K562 (cell line): ENCODE data around the gene PCBP3. TPM values are rescaled to one million over a fixed set of nuclear protein-coding genes. Genes with fewer than 3 reads are reported as not detected.

ENCODE experiments used
- ATAC-seq: fragments of 200-7000 bp; cut with Tn5 transposase; 3 replicates; pipeline ENCODE4 v1.9.1; 2020; ENCODE audit warnings: moderate library complexity
- BruUV-seq: library from RNA; stranded (reverse); fragments of 400-500 nt; replicated peaks from 2 replicates; lab custom pipeline; 2021; lab: Mats Ljungman, UMichigan
- CTCF ChIA-PET: fragments of 300-600 bp; formaldehyde crosslinking; extraction: SDS; loops from one replicate; lab custom pipeline; 2021; ENCODE audit warnings: low intra/inter-chr PET ratio; lab: Yijun Ruan, JAX
- POLR2A ChIA-PET: fragments of 300-600, 350-650 bp; sonication (Branson Sonifier 250); formaldehyde crosslinking; extraction: SDS; loops from one replicate; lab custom pipeline; 2021; ENCODE audit warnings: antibody characterized with exemption, inconsistent platforms; lab: Yijun Ruan, JAX
- DNase-seq, 4 experiments: peaks; one replicate each; pipeline versions ENCODE4 v3.0.0 to v3.0.0-alpha.2; 2011 to 2018; ENCODE audit warnings: low spot score in 3 of 4, mixed read lengths in 3 of 4; ENCODE audit errors: extremely low read depth in 1 of 4
- FAIRE-seq: peaks from 2 replicates; lab custom pipeline; 2011; peaks lifted over from hg19 to GRCh38; lab: Jason Lieb, UNC
- H2AFZ ChIP-seq: 2 replicates; pipeline ENCODE4 v1.6.0; 2011; ENCODE audit warnings: low read depth, low read length, control low read depth, inconsistent platforms
- H3K27ac ChIP-seq: fragments of 200-600 bp; 3 replicates; pipeline ENCODE4 v1.8.0; 2011; ENCODE audit warnings: low read depth, mild to moderate bottlenecking, control low read depth, inconsistent platforms, low read length, moderate library complexity, mixed read lengths; ENCODE audit errors: extremely low read depth
- H3K27me3 ChIP-seq, 2 experiments: fragments of 300-600 bp in 1 of 2; 2 replicates in 1 of 2; 3 replicates in 1 of 2; pipeline versions ENCODE4 v1.6.0 to v1.8.0; 2011; ENCODE audit warnings: inconsistent platforms in 2 of 2, low read length in 2 of 2, mild to moderate bottlenecking in 1 of 2, mixed read lengths in 1 of 2, moderate library complexity in 1 of 2; ENCODE audit not compliant: control insufficient read depth in 2 of 2, insufficient read depth in 2 of 2
- H3K36me3 ChIP-seq: fragments of 300-600 bp; 3 replicates; pipeline ENCODE4 v1.8.0; 2011; ENCODE audit warnings: mild to moderate bottlenecking, low read length, inconsistent platforms; ENCODE audit not compliant: control insufficient read depth, insufficient read depth
- H3K4me1 ChIP-seq, 2 experiments: fragments of 200-600 bp in 1 of 2; replicated peaks in 1 of 2; 2 replicates in 1 of 2; 3 replicates in 1 of 2; pipeline versions ENCODE4 v1.5.1 to v1.8.0; 2011; ENCODE audit warnings: inconsistent platforms in 2 of 2, low read length in 2 of 2, mild to moderate bottlenecking in 1 of 2, mixed read lengths in 1 of 2, moderate library complexity in 1 of 2; ENCODE audit not compliant: control insufficient read depth in 2 of 2, insufficient read depth in 2 of 2
- H3K4me2 ChIP-seq: 2 replicates; pipeline ENCODE4 v1.6.1; 2011; ENCODE audit warnings: low read length, control low read depth, inconsistent platforms, mixed read lengths; ENCODE audit not compliant: insufficient read depth
- H3K4me3 ChIP-seq: fragments of 200-600 bp; sonication (generic), shearing (Covaris generic); 2 replicates; pipeline ENCODE4 v1.5.1; 2016; ENCODE audit warnings: control low read depth, inconsistent platforms
- H3K79me2 ChIP-seq: fragments of 200-600 bp; 3 replicates; pipeline ENCODE4 v1.8.0; 2011; ENCODE audit warnings: low read length, inconsistent platforms; ENCODE audit not compliant: control insufficient read depth, insufficient read depth
- H3K9ac ChIP-seq, 2 experiments: 2 replicates each; pipeline versions ENCODE4 v1.6.0 to v1.6.1; 2011; ENCODE audit warnings: low read depth in 2 of 2, low read length in 2 of 2, control low read depth in 1 of 2, inconsistent platforms in 1 of 2, mild to moderate bottlenecking in 1 of 2, mixed read lengths in 1 of 2; ENCODE audit not compliant: insufficient read depth in 1 of 2
- H3K9me1 ChIP-seq: one replicate; pipeline ENCODE4 v1.6.0; 2011; ENCODE audit warnings: inconsistent platforms, mild to moderate bottlenecking, low read length, moderate library complexity; ENCODE audit not compliant: control insufficient read depth, insufficient read depth
- H3K9me3 ChIP-seq: replicated peaks from 2 replicates; pipeline ENCODE4 v1.5.1; 2011; ENCODE audit warnings: low read depth, low read length, inconsistent platforms; ENCODE audit not compliant: control insufficient read depth, insufficient read depth
- H4K20me1 ChIP-seq: replicated peaks from 2 replicates; pipeline ENCODE4 v1.6.1; 2011; ENCODE audit warnings: low read length, inconsistent platforms, mixed read lengths; ENCODE audit not compliant: control insufficient read depth, insufficient read depth
- ASH1L ChIP-seq: fragments of 450-650 bp; IDR thresholded peaks from 2 replicates; pipeline ENCODE4 v1.6.1; 2018; ENCODE audit warnings: borderline replicate concordance, mild to moderate bottlenecking, low read depth; ENCODE audit not compliant: partially characterized antibody
- ATF6 ChIP-seq: sonication (generic); formaldehyde crosslinking; IDR thresholded peaks from 2 replicates; pipeline ENCODE4 v1.4.0; 2020; ENCODE audit warnings: mild to moderate bottlenecking, missing genetic modification reagents
- CHD4 ChIP-seq: fragments of 200-600 bp; sonication (generic); IDR thresholded peaks from 3 replicates; pipeline ENCODE4 v1.6.1; 2012; ENCODE audit warnings: low read depth, mild to moderate bottlenecking, mixed read lengths, low read length, inconsistent platforms; ENCODE audit not compliant: insufficient read depth, insufficient replicate concordance, poor library complexity, severe bottlenecking
- HDAC6 ChIP-seq: IDR thresholded peaks from 2 replicates; pipeline ENCODE4 v1.6.1; 2012; ENCODE audit warnings: low read depth, mild to moderate bottlenecking, control low read depth, inconsistent platforms, low read length, moderate library complexity
- LARP7 ChIP-seq: fragments of 450-650 bp; IDR thresholded peaks from 2 replicates; pipeline ENCODE4 v1.6.1; 2016
- MED1 ChIP-seq: sonication (generic); formaldehyde crosslinking; IDR thresholded peaks from 2 replicates; pipeline ENCODE4 v1.8.1; 2023; ENCODE audit warnings: missing genetic modification reagents, borderline replicate concordance
- MLLT1 ChIP-seq, 2 experiments: fragments of 450-650 bp; IDR thresholded peaks; 2 replicates each; pipeline ENCODE4 v1.6.1; 2016
- MTA3 ChIP-seq: fragments of 450-650 bp; formaldehyde crosslinking; IDR thresholded peaks from 2 replicates; pipeline ENCODE4 v1.6.1; 2017; ENCODE audit warnings: mild to moderate bottlenecking, borderline replicate concordance
- SMARCC2 ChIP-seq: fragments of 450-650 bp; IDR thresholded peaks from 2 replicates; pipeline ENCODE4 v1.6.1; 2017; ENCODE audit warnings: antibody characterized with exemption, moderate library complexity, mild to moderate bottlenecking, low read depth
- TAF9B ChIP-seq: fragments of 450-650 bp; IDR thresholded peaks from 2 replicates; pipeline ENCODE4 v1.6.1; 2018; ENCODE audit warnings: mild to moderate bottlenecking; ENCODE audit not compliant: partially characterized antibody
- TGIF2 ChIP-seq: sonication (generic); formaldehyde crosslinking; IDR thresholded peaks from 2 replicates; pipeline ENCODE4 v1.8.1; 2022; ENCODE audit warnings: mild to moderate bottlenecking, missing genetic modification reagents, moderate library complexity
- ZC3H11A ChIP-seq: IDR thresholded peaks from 2 replicates; pipeline ENCODE4 v1.6.1; 2012; ENCODE audit warnings: low read depth, low read length, improper control_type of control experiment
- ZNF277 ChIP-seq: fragments of 250-450 bp; sonication (Bioruptor Pico); IDR thresholded peaks from 2 replicates; pipeline ENCODE4 v1.8.0; 2022; ENCODE audit warnings: inconsistent platforms, mild to moderate bottlenecking, moderate library complexity, borderline replicate concordance
- WGBS: fragments of 100-300 bp; shearing (Covaris generic); methylation state at CpG from one replicate; pipeline ENCODE4 v1.1.6; 2016; ENCODE audit warnings: low coverage, mixed read lengths; ENCODE audit not compliant: insufficient coverage; ENCODE audit errors: missing lambda C conversion rate; 5-methylcytosine and 5-hydroxymethylcytosine counted together
- in situ Hi-C: fragments of 300-500 bp; cut with MboI; formaldehyde crosslinking; loops from 4 replicates; pipeline ENCODE4 v1.15.0; 2018; ENCODE audit warnings: inconsistent platforms, mixed read lengths
- intact Hi-C: fragments of 100-400 bp; cut with micrococcal nuclease; formaldehyde crosslinking; loops from 2 replicates; pipeline ENCODE4 v1.14.2; 2022
- polyA plus RNA-seq, 8 experiments: library from polyadenylated mRNA; depleted of rRNA in 4 of 8; stranded (reverse) in 5 of 8; unstranded in 3 of 8; fragments of >200 nt; fragmentation: Nextera tagmentation in 2 of 8; fragmentation: Illumina TruSeq in 1 of 8; extraction: Ambion mirVana in 2 of 8; extraction: Trizol in 1 of 8; gene quantifications; 2 replicates each; pipeline versions ENCODE4 v1.2.1 to v1.2.3, GENCODE V29; 2011 to 2014; ENCODE audit warnings: inconsistent platforms in 1 of 8, missing spikeins in 1 of 8
- total RNA-seq, 7 experiments: library from RNA; depleted of rRNA in 6 of 7; stranded (reverse); fragments of >200 nt in 6 of 7; fragmentation: Illumina TruSeq in 2 of 7; extraction: Trizol in 2 of 7; gene quantifications; 2 replicates each; pipeline versions ENCODE4 v1.2.1 to v1.2.3, GENCODE V29; 2011 to 2021; ENCODE audit warnings: low replicate concordance in 1 of 7

Gene PCBP3
- total and polyA plus RNA-seq, 9 of the 15 experiments (the other 6 are each of a cell fraction or from before 2014, with no cell fraction given): 0.18 TPM; not detected in 8

- no peak for TF ChIP-seq ZNF277 (CRISPR knock-in tag)
- no peak for TF ChIP-seq TGIF2 (CRISPR knock-in tag)
- TF ChIP-seq, all 486 proteins: peak for 0
These were observed 202.2 kb downstream of the PCBP3 start (continued) for GRCh38 chr21:45845770-45846090.

GRCh38 chr21:45846373-45847160 lies 203.0 kb downstream of the PCBP3 start:
- Histone ChIP-seq H3K36me3 (no peaks in the 10 kb centered on the region), H3K27me3 (peaks cover 11 to 36% of the 10 kb centered on the region in 2 experiments; a peak in 4 of 5 replicates), H3K9ac (no peak overlapping the region), H4K20me1 (no peaks in the 10 kb centered on the region), H3K4me1 (no peaks in the 10 kb centered on the region), H3K27ac (no peak overlapping the region), H3K9me1 (no peaks in the 10 kb centered on the region), H3K79me2 (no peaks in the 10 kb centered on the region), H3K4me2 (no peak overlapping the region), H3K4me3 (no peak overlapping the region), H3K9me3 (no peaks in the 10 kb centered on the region), H2AFZ (no peak overlapping the region)
- 0% methylated on average over 8 of the region's 8 CpGs for WGBS
- no TSS peak for BruUV-seq
- in situ Hi-C loops: loop anchor here (25.0 kb wide), 1 partner anchor 884 kb away; no protein-coding TSS in a partner anchor
- DNase-seq (no peak), FAIRE-seq (no peak), ATAC-seq (no peak)
- CTCF ChIA-PET: no interaction called here
- intact Hi-C loops: no loop called here
- POLR2A ChIA-PET: interaction anchor here (0.7 to 2.0 kb wide), 2 partner anchors 11 to 406 kb away, joined by 3 to 5 read pairs; no protein-coding TSS in a partner anchor
- no peak for TF ChIP-seq MLLT1 (IDR thresholded peaks at IDR 0.05)
- TF ChIP-seq SMARCC2: no peak
- no peak for TF ChIP-seq ASH1L
- TF ChIP-seq HDAC6: no peak
- TF ChIP-seq ATF6 (CRISPR knock-in tag): no peak
- no peak for TF ChIP-seq LARP7
- no peak for TF ChIP-seq ZC3H11A
- TF ChIP-seq TAF9B: no peak
- no peak for TF ChIP-seq MTA3
- TF ChIP-seq MED1 (CRISPR knock-in tag): no peak
- TF ChIP-seq CHD4: no peak
